A549 (cell line): ENCODE results near the gene MSMO1. TPM values are rescaled to one million over a fixed set of nuclear protein-coding genes. Genes with fewer than 3 reads are reported as not detected.

Experiments used
- ATAC-seq, 2 experiments: fragments of 200-7000 bp in 1 of 2; fragments of >200 bp in 1 of 2; cut with Nextera tagmentation in 1 of 2; cut with Tn5 transposase in 1 of 2; 3 replicates each; pipeline versions ENCODE4 v1.8.0 to v1.9.1; 2018 to 2020; ENCODE audit warnings: mild to moderate bottlenecking in 1 of 2, moderate library complexity in 1 of 2
- CTCF ChIA-PET: fragments of 300-600 bp; sonication (Branson Sonifier 250); formaldehyde crosslinking; extraction: SDS; loops from one replicate; lab custom pipeline; 2021; ENCODE audit warnings: antibody characterized with exemption, inconsistent platforms; lab: Yijun Ruan, JAX
- POLR2A ChIA-PET: fragments of 350-600 bp; formaldehyde crosslinking; extraction: SDS; loops from one replicate; lab custom pipeline; 2021; ENCODE audit warnings: antibody characterized with exemption, inconsistent platforms; lab: Yijun Ruan, JAX
- DNase-seq, 2 experiments: peaks; one replicate each; pipeline versions ENCODE4 v3.0.0 to v3.0.0-alpha.2; 2011 to 2016; ENCODE audit warnings: low read depth in 1 of 2, low spot score in 1 of 2
- FAIRE-seq: peaks from 2 replicates; lab custom pipeline; 2011; peaks lifted over from hg19 to GRCh38; lab: Jason Lieb, UNC
- H3K27ac ChIP-seq, 2 experiments: fragments of >200 bp; sonication (Bioruptor Twin); formaldehyde crosslinking; 3 replicates each; pipeline ENCODE4 v1.5.1; 2016 to 2017
- H3K4me1 ChIP-seq: fragments of >200 bp; sonication (Bioruptor Twin); formaldehyde crosslinking; 3 replicates; pipeline ENCODE4 v1.6.1; 2016
- H3K4me2 ChIP-seq: fragments of >200 bp; sonication (Bioruptor Twin); formaldehyde crosslinking; 3 replicates; pipeline ENCODE4 v1.6.1; 2016
- H3K4me3 ChIP-seq: fragments of >200 bp; sonication (Bioruptor Twin); formaldehyde crosslinking; 3 replicates; pipeline ENCODE4 v1.5.1; 2016
- H3K9me3 ChIP-seq: fragments of >200 bp; sonication (Bioruptor Twin); formaldehyde crosslinking; 3 replicates; pipeline ENCODE4 v1.6.1; 2016
- CEBPB ChIP-seq, 2 experiments: fragments of >200 bp in 1 of 2; sonication (Bioruptor Twin) in 1 of 2; formaldehyde crosslinking in 1 of 2; IDR thresholded peaks; 2 replicates each; pipeline ENCODE4 v1.6.1; 2012 to 2016
- CTCF ChIP-seq: fragments of >200 bp; sonication (Bioruptor Twin); formaldehyde crosslinking; IDR thresholded peaks from 3 replicates; pipeline ENCODE4 v1.5.1; 2016
- E2F6 ChIP-seq: IDR thresholded peaks from 2 replicates; pipeline ENCODE4 v1.6.1; 2012; ENCODE audit warnings: low read depth, borderline replicate concordance
- EHF ChIP-seq: fragments of 250-450 bp; sonication (Bioruptor Pico); IDR thresholded peaks from 2 replicates; pipeline ENCODE4 v1.5.0; 2020; ENCODE audit warnings: mild to moderate bottlenecking
- EHMT2 ChIP-seq: fragments of 200-600 bp; sonication (generic); IDR thresholded peaks from 2 replicates; pipeline ENCODE4 v1.6.1; 2016; ENCODE audit warnings: antibody characterized with exemption, low read depth, mild to moderate bottlenecking, moderate library complexity
- ESRRA ChIP-seq: fragments of 150-350 bp; IDR thresholded peaks from 2 replicates; pipeline ENCODE4 v1.6.1; 2014; ENCODE audit warnings: mild to moderate bottlenecking, low read length, borderline replicate concordance
- FOXS1 ChIP-seq: fragments of 250-450 bp; sonication (Bioruptor Pico); IDR thresholded peaks from 2 replicates; pipeline ENCODE4 v1.5.0; 2020; ENCODE audit warnings: mild to moderate bottlenecking, moderate library complexity
- GATA3 ChIP-seq: IDR thresholded peaks from 2 replicates; pipeline ENCODE4 v1.6.1; 2012; ENCODE audit warnings: borderline replicate concordance
- HOXB5 ChIP-seq: fragments of 250-450 bp; sonication (Bioruptor Pico); IDR thresholded peaks from 2 replicates; pipeline ENCODE4 v1.5.0; 2020; ENCODE audit warnings: mild to moderate bottlenecking, moderate library complexity
- JUN ChIP-seq, 2 experiments: fragments of >200 bp; sonication (Bioruptor Twin); formaldehyde crosslinking; IDR thresholded peaks; 2 replicates in 1 of 2; 3 replicates in 1 of 2; pipeline ENCODE4 v1.6.1; 2016 to 2017
- MAFK ChIP-seq: fragments of 450-650 bp; IDR thresholded peaks from 2 replicates; pipeline ENCODE4 v1.6.1; 2014; ENCODE audit not compliant: partially characterized antibody
- MAX ChIP-seq: IDR thresholded peaks from 2 replicates; pipeline ENCODE4 v1.6.1; 2012
- MYC ChIP-seq: IDR thresholded peaks from 2 replicates; pipeline ENCODE4 v1.6.1; 2012; ENCODE audit warnings: mild to moderate bottlenecking, inconsistent platforms, low read length, improper control_type of control experiment, borderline replicate concordance
- NFE2L2 ChIP-seq: fragments of 150-350 bp; conservative IDR thresholded peaks from 2 replicates; pipeline ENCODE4 v1.6.1; 2014; ENCODE audit warnings: low read length
- NR3C1 ChIP-seq: fragments of >200 bp; sonication (Bioruptor Twin); formaldehyde crosslinking; IDR thresholded peaks from 3 replicates; pipeline ENCODE4 v1.6.1; 2017
- PBX3 ChIP-seq: IDR thresholded peaks from 2 replicates; pipeline ENCODE4 v1.6.1; 2012
- POLR2AphosphoS2 ChIP-seq: conservative IDR thresholded peaks from 2 replicates; pipeline ENCODE4 v1.6.1; 2012; ENCODE audit warnings: low read length, improper control_type of control experiment, inconsistent platforms
- REST ChIP-seq: fragments of 200-600 bp; sonication (generic); IDR thresholded peaks from 2 replicates; pipeline ENCODE4 v1.6.1; 2016; ENCODE audit warnings: antibody characterized with exemption, mild to moderate bottlenecking, moderate library complexity
- TP53 ChIP-seq: fragments of 250-450 bp; sonication (Bioruptor Pico); IDR thresholded peaks from 2 replicates; pipeline ENCODE4 v1.5.0; 2021; ENCODE audit warnings: mild to moderate bottlenecking, moderate library complexity
- USF2 ChIP-seq: fragments of 450-650 bp; IDR thresholded peaks from 2 replicates; pipeline ENCODE4 v1.6.1; 2014; ENCODE audit warnings: antibody characterized with exemption
- ZC3H11A ChIP-seq: fragments of 450-650 bp; IDR thresholded peaks from 2 replicates; pipeline ENCODE4 v1.6.1; 2014; ENCODE audit warnings: antibody characterized with exemption, mild to moderate bottlenecking
- WGBS: methylation state at CpG from one replicate; pipeline ENCODE4 v1.1.6; 2017; ENCODE audit errors: missing lambda C conversion rate; 5-methylcytosine and 5-hydroxymethylcytosine counted together
- polyA plus RNA-seq, 4 experiments: library from polyadenylated mRNA; depleted of rRNA in 3 of 4; stranded (reverse); fragments of >200 nt; fragmentation: RNase III in 1 of 4; extraction: RNeasy Plus Mini Kit Qiagen cat#74134 plus additional on column Dnase treatment in 1 of 4; gene quantifications; 2 replicates in 3 of 4; 3 replicates in 1 of 4; pipeline ENCODE4 v1.2.3, GENCODE V29; 2011 to 2017

The MSMO1 gene
- polyA plus RNA-seq, 2 of the 4 experiments (the other 2 are of a cell fraction) = 32.3 to 37.2 TPM

GRCh38 chr4:165368114-165368513 lies 40.6 kb downstream of the MSMO1 start:
- Histone ChIP-seq H3K9me3 (no peaks in the 10 kb centered on the region), H3K27ac (no peak overlapping the region), H3K4me3 (no peak overlapping the region), H3K4me2 (no peak overlapping the region), H3K4me1 (no peaks in the 10 kb centered on the region)
- no peak for TF ChIP-seq ZC3H11A
- TF ChIP-seq EHF (CRISPR knock-in tag) = no peak
- no peak for TF ChIP-seq NR3C1
- TF ChIP-seq CTCF = no peak
- no peak for TF ChIP-seq E2F6
- DNase-seq (no peak), FAIRE-seq (no peak), ATAC-seq (no peak)
- WGBS = 88% methylated on average over 1 of the region's 1 CpG
- CTCF ChIA-PET = no interaction called here
- POLR2A ChIA-PET = no interaction called here

GRCh38 chr4:165368567-165368966 lies 41.1 kb downstream of the MSMO1 start:
- FAIRE-seq (no peak), DNase-seq (no peak), ATAC-seq (no peak)
- Histone ChIP-seq H3K27ac (no peak overlapping the region), H3K4me1 (no peaks in the 10 kb centered on the region), H3K4me3 (no peak overlapping the region), H3K4me2 (no peak overlapping the region), H3K9me3 (no peaks in the 10 kb centered on the region)
- TF ChIP-seq NR3C1 = no peak
- no peak for TF ChIP-seq USF2
- CTCF ChIA-PET = no interaction called here
- POLR2A ChIA-PET = no interaction called here
- 81% methylated on average over 1 of the region's 1 CpG for WGBS

GRCh38 chr4:165369522-165369921 lies 42.1 kb downstream of the MSMO1 start:
- no peaks in the 10 kb centered on the region for H3K9me3 ChIP-seq
- POLR2A ChIA-PET = no interaction called here
- H3K4me2 ChIP-seq = no peak overlapping the region
- FAIRE-seq = no peak
- no peaks in the 10 kb centered on the region for H3K4me1 ChIP-seq
- DNase-seq = no peak
- TF ChIP-seq GATA3 = no peak
- no peak for TF ChIP-seq JUN (IDR thresholded peaks at IDR 0.05)
- no peak for TF ChIP-seq MAX
- no peak for TF ChIP-seq ESRRA
- TF ChIP-seq POLR2AphosphoS2 = no peak
- no peak for TF ChIP-seq PBX3
- no peak for TF ChIP-seq E2F6
- no peak for TF ChIP-seq FOXS1 (CRISPR knock-in tag)
- no peak for TF ChIP-seq TP53 (CRISPR knock-in tag)
- no peak for TF ChIP-seq MYC
- no peak for TF ChIP-seq MAFK
- TF ChIP-seq CEBPB (IDR thresholded peaks at IDR 0.05) = no peak
- no peak for TF ChIP-seq EHMT2
- TF ChIP-seq NFE2L2 = no peak
- TF ChIP-seq HOXB5 (CRISPR knock-in tag) = no peak
- TF ChIP-seq REST = no peak
- H3K4me3 ChIP-seq = no peak overlapping the region
- H3K27ac ChIP-seq = no peak overlapping the region
- WGBS = 31% methylated on average over 5 of the region's 5 CpGs
- ATAC-seq = no peak
- CTCF ChIA-PET = no interaction called here
